ENCODE data around the gene ABCG4. TPM values are rescaled to one million over a fixed set of nuclear protein-coding genes. Genes with fewer than 3 reads are reported as not detected.
A peak's percentile ranks its signal among the peaks of the same experiment; 100 is the strongest.

Gene ABCG4
- total and polyA plus RNA-seq, 2 of the 8 experiments (the other 6 are each of a cell fraction or from before 2014, with no cell fraction given) = 1.8 to 2.3 TPM

DNA sequence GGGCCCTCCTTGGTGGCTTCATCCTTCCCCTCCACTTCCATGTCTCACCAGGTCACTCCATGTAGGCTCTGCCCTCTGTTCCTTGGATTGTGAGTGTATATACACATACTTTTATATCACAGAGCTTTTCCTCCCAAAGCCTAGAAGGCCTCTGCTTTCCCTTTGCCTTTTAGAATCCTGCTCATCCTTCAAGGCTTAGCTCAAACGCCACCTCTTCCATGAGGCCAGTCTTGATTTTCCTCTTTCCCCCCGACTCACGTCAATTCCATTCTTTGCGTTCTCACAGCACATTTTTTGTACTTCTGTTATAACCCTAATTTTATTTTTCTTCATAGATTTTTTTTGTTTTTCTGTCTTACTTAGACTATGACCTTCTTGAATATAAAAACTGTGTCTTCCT, 3.8 kb downstream of the ABCG4 start:
- Histone ChIP-seq H3K4me2 (ENCODE audit: insufficient read depth in 1 of 2, low read depth in 2 of 2, low read length in 2 of 2) (no peak overlapping the region), H3K79me1 (ENCODE audit: low read depth, low read length) (no peaks in the 10 kb centered on the region), H3K36me3 (ENCODE audit: control insufficient read depth in 2 of 4, insufficient read depth in 4 of 4, low read length in 3 of 4) (no peaks in the 10 kb centered on the region), H2AK5ac (ENCODE audit: low read depth, low read length) (no peak overlapping the region), H3K4me3 (ENCODE audit: extremely low read depth in 1 of 4, insufficient read depth in 2 of 4, low read depth in 3 of 4, low read length in 4 of 4) (no peak overlapping the region), H3K56ac (replicated peaks; ENCODE audit: insufficient read length, low read depth, low read length) (no peak overlapping the region), H3K9ac (replicated peaks in 1 of 4; ENCODE audit: extremely low read depth in 1 of 4, low read depth in 3 of 4, low read length in 3 of 4) (no peak overlapping the region), H4K5ac (ENCODE audit: insufficient read length, low read depth, low read length) (no peak overlapping the region), H2BK15ac (ENCODE audit: low read length) (peak overlapping the region; percentile 18; the same call in 1 of the 2 replicates), H3K79me2 (ENCODE audit: control insufficient read depth in 1 of 2, insufficient read depth in 2 of 2, low read length in 2 of 2) (no peaks in the 10 kb centered on the region), H3K9me3 (ENCODE audit: insufficient read depth in 2 of 2, low read depth in 1 of 2, low read length in 1 of 2) (no peaks in the 10 kb centered on the region), H3K4ac (replicated peaks; ENCODE audit: insufficient read length, low read depth, low read length) (no peak overlapping the region), H4K20me1 (replicated peaks in 1 of 2; ENCODE audit: control insufficient read depth in 1 of 2, insufficient read depth in 2 of 2, low read length in 2 of 2) (no peaks in the 10 kb centered on the region), H3K23ac (ENCODE audit: insufficient read length) (no peak overlapping the region), H2BK20ac (ENCODE audit: low read length) (no peak overlapping the region), H3K23me2 (ENCODE audit: low read depth, low read length) (peaks cover 12% of the 10 kb centered on the region; the same call in 1 of the 2 replicates), H3K27ac (ENCODE audit: low read depth, low read length) (no peak overlapping the region), H3K4me1 (replicated peaks in 1 of 4; ENCODE audit: control insufficient read depth in 3 of 4, insufficient read depth in 4 of 4, low read length in 3 of 4) (peaks cover 5 to 16% (median 11%) of the 10 kb centered on the region in 4 experiments), H2BK120ac (replicated peaks; ENCODE audit: low read depth, low read length) (no peak overlapping the region), H2AFZ (ENCODE audit: low read length) (no peak overlapping the region), H4K8ac (ENCODE audit: extremely low read depth, insufficient read depth, low read length) (no peak overlapping the region), H3K14ac (ENCODE audit: insufficient read length) (no peak overlapping the region), H2BK12ac (ENCODE audit: low read depth, low read length) (no peak overlapping the region), H3K18ac (ENCODE audit: extremely low read depth, low read length) (no peak overlapping the region), H4K91ac (replicated peaks; ENCODE audit: insufficient read length, low read length) (no peak overlapping the region), H3K27me3 (replicated peaks in 1 of 4; ENCODE audit: control insufficient read depth in 3 of 4, extremely low read depth in 1 of 4, insufficient read depth in 3 of 4, low read length in 3 of 4) (peaks cover 16 to 36% (median 29%) of the 10 kb centered on the region in 4 experiments), H2BK5ac (ENCODE audit: low read depth, low read length) (peak overlapping the region; percentile 56; the same call in 1 of the 2 replicates)
- 92 to 100% methylated on average over 3 to 4 of the region's 4 CpGs for WGBS, 2 experiments (ENCODE audit: extremely low coverage in 1 of 2, insufficient coverage in 1 of 2, insufficient read length in 1 of 2, insufficient replicate concordance in 2 of 2, low coverage in 1 of 2, low lambda C conversion rate in 2 of 2, missing lambda C conversion rate in 1 of 2)
- CTCF ChIA-PET (ENCODE audit: partially characterized antibody) = interaction anchor here (0.8 to 23.6 kb wide), 12 partner anchors 9 to 187 kb away, joined by 3 to 389 read pairs (median 12); partner anchors contain the start of genes C1QTNF5, CBL, NHERF4 and NLRX1
- FAIRE-seq = no peak
- POLR2A ChIA-PET (ENCODE audit: partially characterized antibody) = interaction anchor here (1.0 to 7.7 kb wide), 4 partner anchors 16 to 68 kb away, joined by 3 to 58 read pairs (median 4); partner anchors contain the start of genes HMBS and NLRX1
- no peak for DNase-seq (ENCODE audit: low read depth in 1 of 2, low spot score in 2 of 2)
- TF ChIP-seq JUN (IDR thresholded peaks at IDR 0.05; ENCODE audit: low read depth, low read length) (no peak), SIRT6 (IDR thresholded peaks at IDR 0.05; ENCODE audit: low read length) (no peak), BCL11A (IDR thresholded peaks at IDR 0.05; ENCODE audit: low read depth in 2 of 2, low read length in 2 of 2) (no peak), KDM1A (IDR thresholded peaks at IDR 0.05; ENCODE audit: borderline replicate concordance, low read length) (no peak), NRF1 (IDR thresholded peaks at IDR 0.05; ENCODE audit: low read depth, low read length) (no peak), CTBP2 (IDR thresholded peaks at IDR 0.05; ENCODE audit: borderline replicate concordance, insufficient read depth, insufficient read length, low read length) (no peak), TBP (IDR thresholded peaks at IDR 0.05; ENCODE audit: low read depth, low read length) (no peak), GTF2F1 (IDR thresholded peaks at IDR 0.05; ENCODE audit: borderline replicate concordance, low read depth, low read length) (no peak), CEBPB (IDR thresholded peaks at IDR 0.05; ENCODE audit: low read depth, low read length) (no peak), FOSL1 (IDR thresholded peaks at IDR 0.05; ENCODE audit: insufficient read depth, low read depth, low read length) (no peak), SAP30 (IDR thresholded peaks at IDR 0.05; ENCODE audit: insufficient read depth, insufficient replicate concordance, low read length) (no peak), SUZ12 (IDR thresholded peaks at IDR 0.05; ENCODE audit: low read length) (no peak), SIX5 (IDR thresholded peaks at IDR 0.05; ENCODE audit: low read depth, low read length) (no peak), RBBP5 (IDR thresholded peaks at IDR 0.05; ENCODE audit: borderline replicate concordance, low read depth, low read length) (no peak), TAF1 (IDR thresholded peaks at IDR 0.05; ENCODE audit: low read depth, low read length) (no peak)

All from H1 (cell line).